T-cell (primary cell): ENCODE results near the gene ZNF418. TPM values are rescaled to one million over a fixed set of nuclear protein-coding genes. Genes with fewer than 3 reads are reported as not detected.
"Not testable (repeated sequence)": the region's sequence is repeated elsewhere in the genome, so short reads cannot be mapped to it uniquely, and the experiment has no call there.

Source experiments
- ATAC-seq, 4 experiments: fragments of 200-7000 bp in 3 of 4; fragments of 150-1000 bp in 1 of 4; cut with Tn5 transposase; replicated peaks in 1 of 4; 1 replicate in 3 of 4; 2 replicates in 1 of 4; pipeline ENCODE4 v1.10.0; 2021; ENCODE audit warnings: moderate library complexity in 3 of 4, mild to moderate bottlenecking in 2 of 4, moderate number of reproducible peaks in 1 of 4
- CTCF ChIA-PET, 2 donors: fragments of 300-600 bp; sonication (Branson Sonifier 250); formaldehyde crosslinking; loops; one replicate each; lab custom pipeline; 2022; ENCODE audit warnings: antibody characterized with exemption in 2 of 2; lab: Charles Lee
- POLR2A ChIA-PET, 2 donors: fragments of 300-600 bp; sonication (Branson Sonifier 250); formaldehyde crosslinking; loops; one replicate each; lab custom pipeline; 2022; ENCODE audit warnings: antibody characterized with exemption in 2 of 2; lab: Charles Lee
- DNase-seq, 35 experiments: peaks; one replicate each; pipeline versions ENCODE4 v3.0.0 to v3.0.0-alpha.2; 2013 to 2023
- H3K27ac ChIP-seq: one replicate; pipeline ENCODE4 v1.5.1; 2013; ENCODE audit warnings: low read length
- H3K27me3 ChIP-seq, 2 experiments: replicated peaks in 1 of 2; 1 replicate in 1 of 2; 2 replicates in 1 of 2; pipeline versions ENCODE4 v1.6.1 to v1.7.0; 2013; ENCODE audit warnings: low read length in 1 of 2, mixed read lengths in 1 of 2; ENCODE audit not compliant: control insufficient read depth in 2 of 2, insufficient read depth in 2 of 2; ENCODE audit errors: extremely low read depth in 1 of 2
- H3K36me3 ChIP-seq, 2 donors: 1 replicate in 1 of 2; 2 replicates in 1 of 2; pipeline versions ENCODE4 v1.6.1 to v1.7.0; 2013; ENCODE audit warnings: low read length in 1 of 2; ENCODE audit not compliant: control insufficient read depth in 2 of 2, insufficient read depth in 1 of 2; ENCODE audit errors: extremely low read depth in 1 of 2
- H3K4me1 ChIP-seq, 2 experiments: 1 replicate in 1 of 2; 2 replicates in 1 of 2; pipeline versions ENCODE4 v1.6.1 to v1.7.0; 2013; ENCODE audit warnings: low read length in 2 of 2, mixed read lengths in 1 of 2; ENCODE audit not compliant: insufficient read depth in 2 of 2, control insufficient read depth in 1 of 2; ENCODE audit errors: extremely low read depth in 1 of 2
- H3K4me3 ChIP-seq, 2 donors: 1 replicate in 1 of 2; 2 replicates in 1 of 2; pipeline versions ENCODE4 v1.5.1 to v1.7.0; 2013; ENCODE audit warnings: mild to moderate bottlenecking in 2 of 2, low read length in 1 of 2, moderate library complexity in 1 of 2; ENCODE audit not compliant: control insufficient read depth in 1 of 2; ENCODE audit errors: extremely low read depth in 1 of 2
- H3K9me3 ChIP-seq: 2 replicates; pipeline ENCODE4 v1.7.0; 2013
- H3K27ac Mint-ChIP-seq, 2 donors: one replicate each; pipeline ENCODE4 v1.8.0; 2020 to 2021; ENCODE audit warnings: mild to moderate bottlenecking in 2 of 2, mixed read lengths in 2 of 2
- H3K27me3 Mint-ChIP-seq, 2 donors: one replicate each; pipeline ENCODE4 v1.8.0; 2021 to 2022; ENCODE audit warnings: mixed read lengths in 2 of 2
- H3K36me3 Mint-ChIP-seq: one replicate; pipeline ENCODE4 v1.8.0; 2021; ENCODE audit warnings: mixed read lengths
- H3K4me1 Mint-ChIP-seq, 3 donors: one replicate each; pipeline ENCODE4 v1.8.0; 2020 to 2022; ENCODE audit warnings: mixed read lengths in 3 of 3, mild to moderate bottlenecking in 1 of 3
- H3K4me3 Mint-ChIP-seq, 3 donors: one replicate each; pipeline ENCODE4 v1.8.0; 2020 to 2022; ENCODE audit warnings: mild to moderate bottlenecking in 3 of 3, mixed read lengths in 3 of 3, moderate library complexity in 3 of 3
- H3K9me3 Mint-ChIP-seq, 3 donors: one replicate each; pipeline ENCODE4 v1.8.0; 2020 to 2022; ENCODE audit warnings: mixed read lengths in 3 of 3
- WGBS: methylation state at CpG from one replicate; pipeline ENCODE4 v1.1.5; 2013; ENCODE audit warnings: missing lambda C conversion rate; ENCODE audit not compliant: insufficient coverage; 5-methylcytosine and 5-hydroxymethylcytosine counted together
- total RNA-seq, 35 experiments: library from RNA in 6 of 35; stranded (reverse) in 6 of 35; fragments of 120-200 nt in 1 of 35; gene quantifications; one replicate each; pipeline versions ENCODE4 v1.2.1 to v1.2.4 and lab custom pipeline; 2013 to 2026

Gene ZNF418
- total RNA-seq, 5 donors from 2014 or later (not counting 1 experiment from before 2014, with no cell fraction given), result 2.3 to 9.0 (median 6.3) TPM

DNA sequence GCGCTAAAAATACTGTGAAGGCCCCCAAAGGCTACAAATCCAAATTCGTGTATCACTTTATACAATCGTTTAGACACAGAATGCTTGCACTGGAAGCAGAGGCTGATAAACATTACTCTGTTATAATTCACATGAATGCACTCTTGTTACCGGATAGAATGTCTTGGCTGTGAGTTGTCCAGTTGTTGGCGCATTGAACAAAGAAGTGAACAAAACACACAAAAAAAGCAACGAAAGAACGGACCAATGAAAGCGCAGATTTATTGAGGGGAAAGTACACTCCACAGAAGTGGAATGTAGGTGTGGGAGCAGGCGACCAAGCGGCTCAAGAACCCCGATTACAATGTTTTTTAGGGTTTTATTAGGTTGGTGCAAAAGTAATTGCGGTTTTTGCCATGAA, 529 bp upstream of the ZNF418 start:
- Histone ChIP-seq H3K27ac (no peak overlapping the region), H3K36me3 (peaks cover 1 to 6% of the 10 kb centered on the region in 2 donors), H3K4me1 (no peaks in the 10 kb centered on the region), H3K4me3 (no peak overlapping the region), H3K9me3 (peaks cover 6% of the 10 kb centered on the region), H3K27me3 (peaks cover 0 to 7% of the 10 kb centered on the region in 2 experiments)
- Mint-ChIP-seq H3K4me1 (peaks cover 8 to 11% (median 8%) of the 10 kb centered on the region in 3 donors), H3K4me3 (peak overlapping the region in 1 of 3 donors; percentile 90), H3K36me3 (peaks cover 59% of the 10 kb centered on the region), H3K9me3 (peaks cover 12 to 50% (median 36%) of the 10 kb centered on the region in 3 donors), H3K27me3 (no peaks in the 10 kb centered on the region), H3K27ac (no peak overlapping the region)
- CTCF ChIA-PET, result interaction anchor here in 1 of 2 donors (1.0 to 1.9 kb wide), 2 partner anchors 19 to 254 kb away, joined by 3 to 6 read pairs; partner anchors contain the start of genes ZNF417 and ZNF551
- POLR2A ChIA-PET, result interaction anchor here in 1 of 2 donors (1.1 kb wide), 1 partner anchor 635 kb away, joined by 8 read pairs; no protein-coding TSS in a partner anchor
- 92% methylated on average over 7 of the region's 12 CpGs for WGBS
- ATAC-seq (no peak), DNase-seq (no peak)

DNA sequence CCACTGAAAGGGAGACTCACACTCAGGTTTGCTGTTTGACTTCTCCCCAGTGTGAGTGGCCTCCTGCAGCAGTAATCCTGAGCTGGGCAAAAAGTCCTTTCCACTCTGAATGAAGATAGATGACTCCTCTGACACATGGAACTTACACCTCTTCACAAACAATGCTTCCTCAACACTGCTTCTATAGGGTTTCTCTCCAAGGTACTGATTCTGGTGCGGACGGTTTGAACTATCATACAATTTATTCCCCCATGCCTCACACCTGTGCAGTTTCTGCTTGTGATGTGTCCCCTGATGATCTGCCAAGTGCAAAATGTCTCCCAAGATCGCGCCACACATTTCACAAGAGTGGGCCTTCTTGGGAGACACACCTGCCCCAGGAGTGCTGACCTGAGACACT, 7.6 kb downstream of the ZNF418 start:
- 90% methylated on average over 4 of the region's 4 CpGs for WGBS
- Histone ChIP-seq H3K27ac (no peak overlapping the region), H3K4me1 (no peaks in the 10 kb centered on the region), H3K36me3 (peaks cover 0 to 3% of the 10 kb centered on the region in 2 donors), H3K27me3 (no peaks in the 10 kb centered on the region), H3K4me3 (no peak overlapping the region), H3K9me3 (peaks cover 21% of the 10 kb centered on the region)
- no peak for ATAC-seq
- CTCF ChIA-PET, result no interaction called here
- POLR2A ChIA-PET, result no interaction called here
- Mint-ChIP-seq H3K4me3 (no peak overlapping the region), H3K27ac (no peak overlapping the region), H3K27me3 (no peaks in the 10 kb centered on the region), H3K4me1 (no peaks in the 10 kb centered on the region), H3K9me3 (peaks cover 9 to 52% (median 39%) of the 10 kb centered on the region in 3 donors), H3K36me3 (peaks cover 40% of the 10 kb centered on the region)
- DNase-seq, result no peak

- peak; percentile 63 to 95 (median 89) for DNase-seq
- 0% methylated on average over 40 of the region's 51 CpGs for WGBS
- H3K27me3 Mint-ChIP-seq, H3K9me3 ChIP-seq, H3K27me3 ChIP-seq: not testable (repeated sequence)
- Mint-ChIP-seq H3K27ac (peak within 1 kb of the TSS; percentile 92 to 97), H3K9me3 (peaks cover 20 to 34% (median 29%) of the 10 kb centered on the region in 3 donors), H3K4me1 (peaks cover 33 to 42% (median 41%) of the 10 kb centered on the region in 3 donors), H3K36me3 (peaks cover 49% of the 10 kb centered on the region), H3K4me3 (peak within 1 kb of the TSS; percentile 95 to 98 (median 95))
- H3K27ac ChIP-seq, result peak within 1 kb of the TSS; percentile 78
- peak; percentile 99 to 100 (median 100) for ATAC-seq
- peaks cover 0 to 11% of the 10 kb centered on the region in 2 donors for H3K36me3 ChIP-seq
- peak within 1 kb of the TSS; percentile 76 to 96 for H3K4me3 ChIP-seq
- peaks cover 10 to 17% of the 10 kb centered on the region in 2 experiments for H3K4me1 ChIP-seq
- POLR2A ChIA-PET, result interaction anchor here (0.5 to 1.0 kb wide), 9 partner anchors 22 to 1791 kb away, joined by 3 to 8 read pairs (median 3); partner anchors contain the start of gene ZNF776 (in 1 of the 2)
- CTCF ChIA-PET, result interaction anchor here in 1 of 2 donors (1.3 to 1.4 kb wide), 2 partner anchors 20 to 97 kb away, joined by 6 read pairs; partner anchors contain the start of gene ZNF418
Measured at GRCh38 chr19:57916168-57916995, 18.8 kb downstream of the ZNF418 start, which contains the start of gene ZNF417. TSS of gene ZNF417 (minus strand) at chr19:57916592. CDS start at chr19:57916411, 181 bp downstream.

- no peak for ATAC-seq
- H3K36me3 Mint-ChIP-seq, result peaks cover 56% of the 10 kb centered on the region
- ChIA-PET POLR2A (no interaction called here), CTCF (interaction anchor here in 1 of 2 donors (0.7 kb wide), 1 partner anchor 90 kb away, joined by 5 read pairs; no protein-coding TSS in a partner anchor)
- H3K9me3 ChIP-seq, result no peaks in the 10 kb centered on the region
- H3K27me3 ChIP-seq, result no peaks in the 10 kb centered on the region
- peaks cover 21 to 35% (median 26%) of the 10 kb centered on the region in 3 donors for H3K9me3 Mint-ChIP-seq
- peaks cover 5 to 23% of the 10 kb centered on the region in 2 donors for H3K36me3 ChIP-seq
- peak overlapping the region; percentile 95 to 98 (median 95) for H3K4me3 Mint-ChIP-seq
- H3K4me3 ChIP-seq, result no peak overlapping the region
- 100% methylated on average over 2 of the region's 3 CpGs for WGBS
- peaks cover 33 to 42% (median 41%) of the 10 kb centered on the region in 3 donors for H3K4me1 Mint-ChIP-seq
- peaks cover 10 to 17% of the 10 kb centered on the region in 2 experiments for H3K4me1 ChIP-seq
- no peak for DNase-seq
- no peak overlapping the region for H3K27ac Mint-ChIP-seq
- H3K27ac ChIP-seq, result no peak overlapping the region
- no peaks in the 10 kb centered on the region for H3K27me3 Mint-ChIP-seq
Measured at GRCh38 chr19:57914531-57914930, 20.7 kb downstream of the ZNF418 start.

GRCh38 chr19:57907394-57907793, 27.8 kb downstream of the ZNF418 start:
- H3K36me3 ChIP-seq, result peaks cover 5 to 22% of the 10 kb centered on the region in 2 donors
- Mint-ChIP-seq H3K36me3 (peaks cover 64% of the 10 kb centered on the region), H3K4me1 (peaks cover 6 to 11% (median 9%) of the 10 kb centered on the region in 3 donors), H3K9me3 (peaks cover 9 to 39% (median 35%) of the 10 kb centered on the region in 3 donors), H3K27ac (no peak overlapping the region), H3K27me3 (no peaks in the 10 kb centered on the region), H3K4me3 (no peak overlapping the region)
- DNase-seq, result no peak
- no peaks in the 10 kb centered on the region for H3K9me3 ChIP-seq
- no peak overlapping the region for H3K4me3 ChIP-seq
- H3K4me1 ChIP-seq, result no peaks in the 10 kb centered on the region
- no peaks in the 10 kb centered on the region for H3K27me3 ChIP-seq
- CTCF ChIA-PET, result interaction anchor here in 1 of 2 donors (0.5 kb wide), 1 partner anchor 502 kb away, joined by 6 read pairs; no protein-coding TSS in a partner anchor
- WGBS, result 100% methylated on average over 3 of the region's 3 CpGs
- POLR2A ChIA-PET, result no interaction called here
- H3K27ac ChIP-seq, result no peak overlapping the region
- no peak for ATAC-seq

GRCh38 chr19:57905258-57905657, 29.9 kb downstream of the ZNF418 start:
- no peak for DNase-seq
- no peak overlapping the region for H3K27ac Mint-ChIP-seq

More at GRCh38 chr19:57905258-57905657, 29.9 kb downstream of the ZNF418 start:
- no peak overlapping the region for H3K27ac ChIP-seq
- WGBS, result 95% methylated on average over 2 of the region's 6 CpGs
- ATAC-seq, result no peak
- H3K4me1 ChIP-seq, result no peaks in the 10 kb centered on the region
- H3K4me3 ChIP-seq, result no peak overlapping the region
- H3K36me3 Mint-ChIP-seq, result peaks cover 44% of the 10 kb centered on the region
- CTCF ChIA-PET, result no interaction called here
- H3K4me3 Mint-ChIP-seq, result no peak overlapping the region
- no peaks in the 10 kb centered on the region for H3K9me3 ChIP-seq
- no peaks in the 10 kb centered on the region for H3K27me3 Mint-ChIP-seq
- H3K36me3 ChIP-seq, result peaks cover 0 to 1% of the 10 kb centered on the region in 2 donors
- peaks cover 0 to 35% (median 23%) of the 10 kb centered on the region in 3 donors for H3K9me3 Mint-ChIP-seq
- H3K27me3 ChIP-seq, result no peaks in the 10 kb centered on the region
- POLR2A ChIA-PET, result no interaction called here
- peaks cover 3 to 6% (median 5%) of the 10 kb centered on the region in 3 donors for H3K4me1 Mint-ChIP-seq
